Endothelial cell of umbilical vein (primary cell): ENCODE data around the gene ASB5. TPM values are rescaled to one million over a fixed set of nuclear protein-coding genes. Genes with fewer than 3 reads are reported as not detected.
"Not testable (repeated sequence)": the region's sequence is repeated elsewhere in the genome, so short reads cannot be mapped to it uniquely, and the experiment has no call there.

ENCODE experiments used
- BruUV-seq: library from RNA; stranded (reverse); fragments of 400-500 nt; replicated peaks from 2 replicates; lab custom pipeline; 2021; lab: Mats Ljungman, UMichigan
- CTCF ChIA-PET: fragments of 300-600, 350-600 bp; sonication (Branson Sonifier 250); formaldehyde crosslinking; loops from one replicate; lab custom pipeline; 2021; ENCODE audit warnings: antibody characterized with exemption, inconsistent platforms; lab: Charles Lee
- POLR2A ChIA-PET: fragments of 300-600, 350-600 bp; sonication (Branson Sonifier 250); formaldehyde crosslinking; loops from one replicate; lab custom pipeline; 2021; ENCODE audit warnings: antibody characterized with exemption, inconsistent platforms; lab: Charles Lee
- DNase-seq: peaks from one replicate; pipeline ENCODE4 v3.0.0-alpha.2; 2011; ENCODE audit warnings: low read depth, low spot score
- FAIRE-seq: peaks from 2 replicates; lab custom pipeline; 2011; peaks lifted over from hg19 to GRCh38; lab: Jason Lieb, UNC
- H2AFZ ChIP-seq: 2 replicates; pipeline ENCODE4 v1.6.0; 2012; ENCODE audit warnings: low read depth, low read length, control low read depth, inconsistent platforms
- H3K27ac ChIP-seq: 2 replicates; pipeline ENCODE4 v1.5.1; 2011; ENCODE audit warnings: low read depth, mild to moderate bottlenecking, control low read depth, low read length, moderate library complexity; ENCODE audit not compliant: insufficient read depth
- H3K27me3 ChIP-seq, 2 experiments: 2 replicates each; pipeline versions ENCODE4 v1.6.0 to v1.6.1; 2011; ENCODE audit warnings: low read length in 2 of 2, mixed read lengths in 1 of 2; ENCODE audit not compliant: control insufficient read depth in 2 of 2, insufficient read depth in 2 of 2
- H3K36me3 ChIP-seq, 2 experiments: 2 replicates in 1 of 2; 3 replicates in 1 of 2; pipeline ENCODE4 v1.5.1; 2011; ENCODE audit warnings: low read length in 2 of 2, mild to moderate bottlenecking in 1 of 2, moderate library complexity in 1 of 2; ENCODE audit not compliant: control insufficient read depth in 2 of 2, insufficient read depth in 2 of 2; ENCODE audit errors: extremely low read depth in 1 of 2
- H3K4me1 ChIP-seq: 3 replicates; pipeline ENCODE4 v1.5.1; 2011; ENCODE audit warnings: mild to moderate bottlenecking, low read length; ENCODE audit not compliant: control insufficient read depth, insufficient read depth; ENCODE audit errors: extremely low read depth
- H3K4me2 ChIP-seq: 2 replicates; pipeline ENCODE4 v1.6.1; 2011; ENCODE audit warnings: low read length, control low read depth, mixed read lengths; ENCODE audit not compliant: insufficient read depth
- H3K4me3 ChIP-seq, 3 experiments: fragments of 200-600 bp in 1 of 3; sonication (generic), shearing (Covaris generic) in 1 of 3; replicated peaks in 1 of 3; 2 replicates each; pipeline ENCODE4 v1.5.1; 2011 to 2016; ENCODE audit warnings: control low read depth in 3 of 3, low read length in 3 of 3, mild to moderate bottlenecking in 2 of 3, inconsistent platforms in 1 of 3, low read depth in 1 of 3, moderate library complexity in 1 of 3; ENCODE audit not compliant: insufficient read depth in 1 of 3
- H3K79me2 ChIP-seq: 2 replicates; pipeline ENCODE4 v1.6.0; 2012; ENCODE audit warnings: low read length, inconsistent platforms; ENCODE audit not compliant: control insufficient read depth, insufficient read depth
- H3K9ac ChIP-seq: replicated peaks from 2 replicates; pipeline ENCODE3; 2011; ENCODE audit warnings: low read length, control low read depth; ENCODE audit not compliant: insufficient read depth; ENCODE audit errors: extremely low read depth
- H3K9me1 ChIP-seq: replicated peaks from 3 replicates; pipeline ENCODE4 v1.6.0; 2011; ENCODE audit warnings: mild to moderate bottlenecking, low read length; ENCODE audit not compliant: control insufficient read depth, insufficient read depth; ENCODE audit errors: extremely low read depth
- H3K9me3 ChIP-seq: replicated peaks from 2 replicates; pipeline ENCODE4 v1.5.1; 2012; ENCODE audit warnings: low read length, inconsistent platforms; ENCODE audit not compliant: control insufficient read depth, insufficient read depth
- H4K20me1 ChIP-seq: replicated peaks from 2 replicates; pipeline ENCODE3; 2011; ENCODE audit warnings: mild to moderate bottlenecking, low read length; ENCODE audit not compliant: control insufficient read depth, insufficient read depth; ENCODE audit errors: extremely low read depth
- JUN ChIP-seq: IDR thresholded peaks from 2 replicates; pipeline ENCODE4 v1.6.1; 2011; ENCODE audit warnings: borderline replicate concordance, low read depth; ENCODE audit not compliant: insufficient read length, insufficient read depth
- dilution Hi-C: fragments of 300-500 bp; cut with MboI; formaldehyde crosslinking; loops from one replicate; pipeline ENCODE4 v1.15.0; 2019; ENCODE audit warnings: low sequenced_read_pairs; ENCODE audit not compliant: extremely low pct_ligation_motif_present
- intact Hi-C: fragments of 100-400 bp; cut with micrococcal nuclease; formaldehyde crosslinking; loops from one replicate; pipeline ENCODE4 v1.10.0; 2022
- polyA plus RNA-seq, 4 experiments: library from polyadenylated mRNA; depleted of rRNA in 3 of 4; stranded (reverse) in 3 of 4; unstranded in 1 of 4; fragments of >200 nt; gene quantifications; 2 replicates each; pipeline versions ENCODE4 v1.2.1 to v1.2.3, GENCODE V29; 2011 to 2012; ENCODE audit warnings: missing spikeins in 1 of 4
- total RNA-seq: library from RNA; stranded (reverse); gene quantifications from 2 replicates; pipeline ENCODE4 v1.2.3, GENCODE V29; 2021

ASB5 gene
- total and polyA plus RNA-seq, 2 donors (not counting 3 experiments of a cell fraction or from before 2014, with no cell fraction given), result not detected

GRCh38 chr4:176217510-176217909 is 51.5 kb downstream of the ASB5 start:
- intact Hi-C loops, result no loop called here
- Histone ChIP-seq H3K9ac (no peak overlapping the region), H3K27me3 (no peaks in the 10 kb centered on the region), H3K4me1 (no peaks in the 10 kb centered on the region), H3K79me2 (no peaks in the 10 kb centered on the region), H2AFZ (no peak overlapping the region), H3K27ac (no peak overlapping the region), H3K36me3 (no peaks in the 10 kb centered on the region), H3K9me3 (no peaks in the 10 kb centered on the region), H3K4me3 (no peak overlapping the region), H3K9me1 (no peaks in the 10 kb centered on the region), H4K20me1 (no peaks in the 10 kb centered on the region), H3K4me2 (no peak overlapping the region)
- ChIA-PET POLR2A (no interaction called here), CTCF (interaction anchor here (1.0 to 1.6 kb wide), 2 partner anchors 12 to 67 kb away, joined by 3 to 4 read pairs; no protein-coding TSS in a partner anchor)
- BruUV-seq, result no TSS peak
- DNase-seq, result no peak
- FAIRE-seq, result no peak
- dilution Hi-C loops, result no loop called here
- no peak for TF ChIP-seq JUN

- H2AFZ ChIP-seq, FAIRE-seq, DNase-seq, H3K9ac ChIP-seq, H3K9me1 ChIP-seq, H3K79me2 ChIP-seq, H3K4me2 ChIP-seq, BruUV-seq, H3K36me3 ChIP-seq, H3K4me1 ChIP-seq, H3K27me3 ChIP-seq, H3K9me3 ChIP-seq, POLR2A ChIA-PET, H3K27ac ChIP-seq, CTCF ChIA-PET, H4K20me1 ChIP-seq, intact Hi-C loops, H3K4me3 ChIP-seq, dilution Hi-C loops: not testable (repeated sequence)
These were observed 56.7 kb downstream of the ASB5 start for GRCh38 chr4:176212351-176212750.
